ENCODE measurements around the gene KREMEN2.

The KREMEN2 gene

DNA sequence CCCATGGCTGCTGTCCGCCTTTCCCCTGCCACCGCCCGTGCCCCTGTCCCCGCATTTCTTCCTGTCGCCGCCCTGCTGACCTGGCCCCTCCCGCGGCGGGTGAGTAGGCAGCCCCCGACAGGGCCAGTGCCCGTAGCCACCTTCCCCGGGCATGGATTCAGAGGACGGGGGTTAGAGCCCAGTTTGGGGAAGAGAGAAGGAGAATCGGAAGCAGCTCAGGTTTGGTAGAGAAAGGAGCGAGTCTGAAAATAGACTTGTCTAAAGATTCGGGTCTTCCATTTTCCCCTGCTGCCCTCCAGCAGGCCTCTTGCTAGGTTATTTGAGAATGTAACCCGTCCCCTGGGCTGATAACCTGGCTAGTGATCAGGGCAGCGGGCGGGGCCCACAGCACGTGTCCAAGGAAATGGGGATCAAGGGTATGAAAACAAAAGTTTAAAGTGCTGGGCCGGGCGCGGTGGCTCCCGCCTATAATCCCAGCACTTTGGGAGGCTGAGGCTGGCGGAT lies 40.8 kb downstream of the KREMEN2 start:
- DNase-seq (ENCODE audit: low spot score): no peak

DNA sequence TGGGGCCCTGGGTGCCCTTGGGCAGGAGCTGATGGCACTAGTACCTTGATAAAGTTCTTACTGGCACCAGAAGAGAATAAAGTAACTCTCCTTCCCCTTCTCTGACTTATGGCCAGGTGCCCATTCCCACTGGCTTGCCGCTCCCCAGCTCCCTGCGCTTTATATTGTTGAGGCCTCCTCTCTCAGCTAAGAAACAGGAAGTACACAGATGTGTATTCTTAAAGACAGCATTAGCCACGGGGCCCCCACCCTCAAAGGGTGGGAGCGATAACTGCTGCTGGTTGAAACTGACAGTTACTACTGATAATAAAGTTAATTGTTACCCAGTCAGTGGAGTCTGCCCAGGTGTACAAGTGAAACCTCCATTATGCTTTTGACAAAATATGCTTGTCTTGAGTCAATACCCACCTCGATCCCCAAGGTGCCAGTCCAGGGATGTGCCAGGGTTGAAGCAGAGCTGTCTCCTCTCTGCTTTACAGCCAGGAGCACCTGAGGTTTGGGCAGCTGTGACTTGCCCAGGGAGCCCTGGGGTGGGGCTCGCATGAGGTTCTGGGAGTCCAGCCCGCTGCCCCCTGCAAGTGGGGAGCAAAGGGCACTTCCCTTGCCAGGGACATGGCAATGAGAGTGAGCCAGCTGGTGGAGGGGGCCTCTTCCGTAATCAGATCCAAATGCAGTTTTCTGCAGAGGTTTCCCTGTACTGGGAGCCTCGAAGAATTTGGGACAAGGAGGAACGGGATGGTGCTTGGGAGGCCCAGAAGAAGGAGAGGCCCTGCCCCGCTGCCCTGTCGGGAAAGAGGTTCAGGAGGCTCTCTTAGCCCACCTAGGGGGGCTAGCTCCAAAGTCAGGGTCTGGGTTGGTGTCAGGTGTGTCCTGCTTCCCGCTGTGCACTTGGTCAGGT lies 43.2 kb downstream of the KREMEN2 start:
- DNase-seq (ENCODE audit: low spot score): no peak

DNA sequence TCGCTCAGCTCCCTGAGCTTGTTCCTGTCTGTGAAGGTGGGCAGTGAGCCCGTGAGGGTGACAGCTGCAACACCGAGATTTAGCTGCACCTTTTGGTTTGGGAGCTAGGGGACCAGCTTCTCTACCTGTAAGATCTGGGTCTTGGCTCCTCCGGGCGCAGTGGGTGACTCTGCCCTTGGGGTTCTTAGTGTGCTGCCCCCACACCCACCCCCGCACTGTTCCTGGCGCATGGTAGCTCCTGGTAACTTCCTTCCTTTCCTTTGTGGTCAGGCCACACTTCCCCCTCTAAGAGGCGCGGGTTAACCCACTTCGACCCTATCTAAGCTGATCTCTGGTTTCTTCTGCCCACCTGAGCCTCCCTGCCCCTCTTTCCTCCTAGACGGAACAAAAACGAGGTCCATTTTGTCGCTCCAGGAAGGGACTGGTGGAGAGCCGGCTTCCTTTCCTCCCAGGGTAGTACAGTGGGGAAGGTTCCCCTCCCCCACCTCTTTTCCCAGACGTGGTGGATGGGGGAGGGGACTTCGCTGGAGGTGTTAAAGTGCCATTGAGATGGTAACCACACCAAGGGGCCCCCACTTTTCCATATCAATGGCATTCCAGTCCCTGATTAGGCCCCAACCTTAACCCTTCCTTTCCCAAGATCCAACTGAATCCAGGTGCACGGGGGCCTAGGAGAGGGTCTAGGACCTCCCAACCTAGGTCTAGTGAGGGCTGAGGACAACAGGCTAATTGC lies 44.0 kb downstream of the KREMEN2 start:
- DNase-seq (ENCODE audit: low spot score): peak; percentile 57

DNA sequence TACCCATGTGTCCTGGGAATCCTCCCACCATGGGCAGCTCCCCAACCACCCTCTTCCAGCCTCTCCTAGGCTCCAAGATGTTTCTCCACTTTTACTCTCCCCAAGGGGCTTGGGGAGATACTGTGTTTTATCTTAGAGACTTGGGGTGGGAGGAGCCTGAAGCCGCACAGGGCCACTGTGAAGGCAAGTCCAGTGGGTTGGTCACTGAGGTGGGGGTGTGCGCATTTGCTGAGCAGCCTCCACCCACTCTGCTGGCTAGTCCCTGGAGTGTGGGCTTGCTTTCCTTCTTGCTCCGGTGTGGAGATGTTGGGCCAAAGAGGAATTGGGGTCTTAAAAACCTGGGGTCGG lies 44.6 kb downstream of the KREMEN2 start:
- no peak for DNase-seq (ENCODE audit: low spot score)

DNA sequence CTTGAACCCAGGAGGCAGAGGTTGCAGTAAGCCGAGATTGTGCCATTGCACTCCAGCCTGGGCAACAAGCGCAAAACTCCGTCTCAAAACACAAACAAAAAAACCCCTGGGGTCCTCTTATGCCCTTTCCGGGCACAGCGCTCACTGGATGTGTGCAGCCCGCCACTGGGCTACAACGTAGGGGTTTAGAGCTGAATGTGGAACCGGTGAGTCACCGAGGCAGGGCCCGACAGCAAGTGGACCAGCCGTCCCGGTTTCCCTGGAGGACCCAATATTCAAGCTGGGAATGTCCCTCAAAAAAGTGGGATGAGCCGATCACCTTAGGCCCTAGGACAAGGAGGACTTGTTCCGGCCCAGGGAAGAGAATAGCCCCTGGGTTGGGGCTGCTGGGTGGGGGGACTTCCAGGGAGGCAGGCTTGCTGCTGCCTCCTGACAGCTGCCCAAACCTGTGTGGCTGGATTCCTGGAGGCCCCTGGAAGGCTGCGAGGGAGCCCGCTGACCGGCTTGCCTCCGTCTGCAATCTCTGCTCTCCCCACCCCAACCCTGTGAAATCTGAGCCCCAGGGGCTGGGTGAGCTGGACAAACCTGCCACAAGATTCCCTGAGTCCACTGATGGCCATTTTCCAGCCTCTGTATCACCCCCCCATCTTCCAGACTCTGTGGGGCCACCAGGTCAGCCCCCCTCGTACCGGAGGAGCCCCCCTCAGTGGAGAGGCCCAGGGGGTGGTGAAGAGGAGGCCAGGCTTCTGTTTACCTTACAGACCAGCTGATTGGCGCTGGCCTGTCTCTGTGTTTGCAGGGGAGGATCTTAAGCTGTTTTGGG lies 45.7 kb downstream of the KREMEN2 start:
- DNase-seq (ENCODE audit: low spot score): no peak

DNA sequence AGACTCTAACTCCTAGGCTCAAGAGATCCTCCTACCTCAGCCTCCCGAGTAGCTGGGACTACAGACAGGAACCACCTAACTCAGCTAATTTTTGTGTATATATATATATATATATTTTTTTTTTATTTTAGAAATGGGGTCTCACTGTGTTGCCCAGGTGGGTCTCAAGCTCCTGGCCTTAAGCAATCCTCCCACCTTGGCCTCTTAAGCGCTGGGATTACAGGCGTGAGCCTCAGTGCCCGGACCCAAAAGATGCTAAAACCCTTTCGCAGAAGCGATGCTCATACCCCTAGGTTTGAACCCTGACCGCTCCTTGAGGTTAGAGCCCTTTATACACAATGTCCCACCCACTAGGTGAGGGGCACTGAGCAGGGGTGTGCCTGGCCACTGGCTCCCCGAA lies 46.4 kb downstream of the KREMEN2 start:
- no peak for DNase-seq (ENCODE audit: low spot score)

DNA sequence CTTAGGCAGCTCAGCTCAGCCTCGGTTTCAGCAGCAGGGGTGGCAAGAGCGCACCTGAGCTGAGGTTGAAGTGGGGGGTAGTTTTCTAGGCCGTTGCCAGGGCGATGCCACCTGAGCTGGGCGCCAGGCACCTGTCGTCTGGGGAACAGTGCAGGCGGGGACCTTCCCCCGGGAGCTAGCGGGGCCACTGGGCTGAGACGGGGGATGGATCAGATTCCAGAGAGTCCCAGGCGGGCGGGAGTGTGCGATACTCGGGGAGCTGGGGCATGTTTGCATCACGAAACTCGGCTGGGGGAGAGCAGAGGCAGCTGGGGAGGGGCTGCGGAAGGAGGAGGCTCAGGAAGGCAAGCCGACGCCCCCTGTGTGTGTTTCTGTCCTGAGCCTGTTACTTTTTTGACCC lies 48.2 kb downstream of the KREMEN2 start:
- no peak for DNase-seq (ENCODE audit: low spot score)

DNA sequence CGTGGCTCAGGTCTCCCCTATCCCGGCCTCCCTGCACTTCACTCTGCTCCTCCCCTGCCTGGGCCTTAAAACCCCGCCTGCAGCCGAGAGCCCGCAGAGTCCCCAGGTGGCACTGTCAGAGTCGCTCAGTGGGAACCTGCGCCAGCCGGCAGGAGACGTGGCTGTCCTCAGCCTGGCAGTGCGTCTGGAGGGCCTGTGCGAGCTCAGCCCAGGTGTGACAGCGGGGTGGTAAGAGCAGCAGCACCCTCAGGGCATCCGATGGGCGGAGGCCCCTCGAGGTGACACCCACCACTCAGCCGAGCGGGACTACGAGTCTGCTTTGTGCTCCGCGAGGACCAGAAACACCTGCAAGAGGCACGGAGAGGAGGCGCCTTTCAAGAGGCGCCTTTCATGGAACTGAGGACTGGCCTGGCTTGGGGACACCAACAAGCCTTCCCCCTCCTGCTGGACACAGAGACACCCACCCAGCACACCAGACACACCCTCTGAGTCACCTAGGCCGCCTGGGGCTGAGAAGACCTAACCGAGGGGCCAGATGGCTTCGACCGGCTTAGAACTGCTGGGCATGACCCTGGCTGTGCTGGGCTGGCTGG lies 48.8 kb downstream of the KREMEN2 start, which contains the start of gene CLDN9:
Gene CLDN9 (plus strand): TSS at position 96 of the 593 bp plus-strand sequence. CDS start 440 bp downstream, at position 536.
- no peak for DNase-seq (ENCODE audit: low spot score)

DNA sequence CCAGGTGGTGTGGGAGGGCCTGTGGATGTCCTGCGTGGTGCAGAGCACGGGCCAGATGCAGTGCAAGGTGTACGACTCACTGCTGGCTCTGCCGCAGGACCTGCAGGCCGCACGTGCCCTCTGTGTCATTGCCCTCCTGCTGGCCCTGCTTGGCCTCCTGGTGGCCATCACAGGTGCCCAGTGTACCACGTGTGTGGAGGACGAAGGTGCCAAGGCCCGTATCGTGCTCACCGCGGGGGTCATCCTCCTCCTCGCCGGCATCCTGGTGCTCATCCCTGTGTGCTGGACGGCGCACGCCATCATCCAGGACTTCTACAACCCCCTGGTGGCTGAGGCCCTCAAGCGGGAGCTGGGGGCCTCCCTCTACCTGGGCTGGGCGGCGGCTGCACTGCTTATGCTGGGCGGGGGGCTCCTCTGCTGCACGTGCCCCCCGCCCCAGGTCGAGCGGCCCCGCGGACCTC lies 49.4 kb downstream of the KREMEN2 start:
- no peak for DNase-seq (ENCODE audit: low spot score)

DNA sequence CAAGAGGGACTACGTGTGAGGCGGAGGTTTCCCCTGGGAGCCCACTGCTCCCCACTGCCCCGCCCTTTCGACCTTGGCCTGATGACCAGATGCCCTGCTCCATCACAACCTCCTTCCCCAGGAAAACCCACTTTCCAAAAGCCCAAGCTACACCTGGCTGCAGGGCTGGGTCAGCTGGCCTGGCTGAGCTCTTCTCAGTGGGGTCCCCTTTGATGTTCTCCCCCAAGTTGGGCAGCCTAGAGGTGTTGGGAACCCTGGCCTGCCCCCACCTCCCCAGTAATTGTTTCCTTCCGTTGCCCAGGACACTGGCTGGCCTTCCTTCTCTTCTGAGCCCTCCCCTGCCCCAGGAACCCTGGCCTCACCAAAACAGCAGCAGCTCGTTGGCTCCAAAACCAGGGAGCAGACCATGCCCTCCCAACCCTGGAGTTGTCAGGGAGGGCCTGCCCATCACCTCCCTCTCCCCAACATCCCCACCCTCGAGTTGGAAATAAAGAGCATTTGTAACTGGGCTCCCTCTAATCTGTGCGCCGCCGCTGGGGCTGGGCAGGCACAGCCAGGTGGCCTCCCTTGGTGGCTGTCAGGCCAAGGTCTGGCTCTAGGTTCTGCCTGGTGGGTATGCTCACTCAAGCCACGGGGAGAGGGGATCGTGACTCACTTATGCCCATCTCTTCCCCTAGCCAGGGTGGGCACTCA lies 50.1 kb downstream of the KREMEN2 start:
- DNase-seq (ENCODE audit: low spot score): no peak

DNA sequence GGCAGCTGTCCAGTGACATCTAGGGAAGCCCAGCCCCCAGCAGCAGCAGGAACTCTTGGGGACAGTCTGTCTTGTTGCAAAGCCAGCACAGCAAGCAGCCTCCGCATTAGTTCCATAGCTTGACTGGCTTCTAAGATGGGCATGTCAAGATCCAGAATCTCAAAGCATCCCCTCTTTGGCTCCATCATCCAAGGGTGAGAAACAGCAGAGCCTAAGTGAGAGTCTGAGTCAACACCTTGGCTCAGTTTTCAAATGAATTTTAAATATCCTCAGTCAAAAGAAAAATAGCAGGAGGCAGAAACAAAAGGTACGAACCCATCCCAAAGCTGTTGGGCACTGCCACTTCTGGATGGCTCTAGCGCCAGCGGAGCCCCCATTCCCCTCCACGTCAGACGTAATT lies 50.9 kb downstream of the KREMEN2 start:
- no peak for DNase-seq (ENCODE audit: low spot score)

DNA sequence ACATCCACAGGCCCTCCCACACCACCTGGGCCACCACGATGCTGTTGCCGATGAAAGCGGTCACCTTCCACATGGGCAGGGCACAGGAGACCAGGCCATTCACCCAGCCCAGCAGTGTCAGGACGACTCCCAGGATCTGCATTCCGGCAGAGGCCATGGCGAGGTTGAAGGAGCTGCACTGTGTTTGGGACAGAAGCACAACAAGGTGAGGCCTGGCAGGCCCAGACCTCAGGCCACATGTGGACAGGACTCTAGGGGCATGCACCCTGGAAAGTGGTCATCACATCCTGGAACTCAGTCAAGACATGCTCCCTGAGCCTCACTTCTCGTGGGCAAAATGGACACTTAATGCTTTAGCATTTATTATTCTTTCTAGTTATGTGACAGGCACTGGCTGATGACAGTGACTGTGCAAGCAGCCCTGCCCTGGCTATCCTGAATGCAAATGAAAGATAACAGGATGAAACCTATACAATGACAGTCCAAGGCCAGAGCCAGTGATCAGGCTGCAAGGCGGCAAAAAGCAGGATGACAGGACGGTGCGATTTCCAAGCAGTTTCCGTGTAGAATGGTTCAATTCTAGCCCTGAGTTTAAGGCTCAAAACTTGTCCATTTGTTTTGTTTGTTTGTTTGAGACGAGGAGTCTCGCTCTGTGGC lies 51.9 kb downstream of the KREMEN2 start:
- DNase-seq (ENCODE audit: low spot score): no peak

DNA sequence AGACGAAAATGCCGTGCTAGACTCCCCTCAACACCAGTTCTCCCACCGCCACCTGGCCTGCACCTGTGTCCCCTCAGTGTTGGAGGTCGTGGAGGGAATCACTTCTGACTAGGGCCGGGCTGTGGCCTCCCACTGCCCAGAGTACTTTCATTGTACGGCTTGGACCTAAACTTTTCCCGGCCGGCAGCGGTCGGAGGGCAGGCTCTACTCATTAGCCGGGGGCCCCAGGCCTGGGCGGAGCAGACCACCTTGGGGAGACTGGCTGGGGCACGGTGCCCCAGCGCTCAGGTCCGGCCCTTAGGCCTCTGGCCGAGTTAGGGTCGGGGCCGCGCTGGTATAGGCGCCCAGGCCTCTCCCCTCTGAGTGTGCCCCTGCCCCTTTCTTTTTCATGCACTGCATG lies 53.3 kb downstream of the KREMEN2 start:
- no peak for DNase-seq (ENCODE audit: low spot score)

Data from Ammon's horn (tissue), 1 donor.